GM21360 (cell line): ENCODE data around the gene ARHGEF4.

Source experiments
- ATAC-seq: cut with Tn5 transposase; IDR thresholded peaks from one replicate; pipeline ENCODE4 v1.9.1; 2021; ENCODE audit warnings: mild to moderate bottlenecking, moderate library complexity; ENCODE audit not compliant: unreplicated experiment

ARHGEF4 gene, protein sequence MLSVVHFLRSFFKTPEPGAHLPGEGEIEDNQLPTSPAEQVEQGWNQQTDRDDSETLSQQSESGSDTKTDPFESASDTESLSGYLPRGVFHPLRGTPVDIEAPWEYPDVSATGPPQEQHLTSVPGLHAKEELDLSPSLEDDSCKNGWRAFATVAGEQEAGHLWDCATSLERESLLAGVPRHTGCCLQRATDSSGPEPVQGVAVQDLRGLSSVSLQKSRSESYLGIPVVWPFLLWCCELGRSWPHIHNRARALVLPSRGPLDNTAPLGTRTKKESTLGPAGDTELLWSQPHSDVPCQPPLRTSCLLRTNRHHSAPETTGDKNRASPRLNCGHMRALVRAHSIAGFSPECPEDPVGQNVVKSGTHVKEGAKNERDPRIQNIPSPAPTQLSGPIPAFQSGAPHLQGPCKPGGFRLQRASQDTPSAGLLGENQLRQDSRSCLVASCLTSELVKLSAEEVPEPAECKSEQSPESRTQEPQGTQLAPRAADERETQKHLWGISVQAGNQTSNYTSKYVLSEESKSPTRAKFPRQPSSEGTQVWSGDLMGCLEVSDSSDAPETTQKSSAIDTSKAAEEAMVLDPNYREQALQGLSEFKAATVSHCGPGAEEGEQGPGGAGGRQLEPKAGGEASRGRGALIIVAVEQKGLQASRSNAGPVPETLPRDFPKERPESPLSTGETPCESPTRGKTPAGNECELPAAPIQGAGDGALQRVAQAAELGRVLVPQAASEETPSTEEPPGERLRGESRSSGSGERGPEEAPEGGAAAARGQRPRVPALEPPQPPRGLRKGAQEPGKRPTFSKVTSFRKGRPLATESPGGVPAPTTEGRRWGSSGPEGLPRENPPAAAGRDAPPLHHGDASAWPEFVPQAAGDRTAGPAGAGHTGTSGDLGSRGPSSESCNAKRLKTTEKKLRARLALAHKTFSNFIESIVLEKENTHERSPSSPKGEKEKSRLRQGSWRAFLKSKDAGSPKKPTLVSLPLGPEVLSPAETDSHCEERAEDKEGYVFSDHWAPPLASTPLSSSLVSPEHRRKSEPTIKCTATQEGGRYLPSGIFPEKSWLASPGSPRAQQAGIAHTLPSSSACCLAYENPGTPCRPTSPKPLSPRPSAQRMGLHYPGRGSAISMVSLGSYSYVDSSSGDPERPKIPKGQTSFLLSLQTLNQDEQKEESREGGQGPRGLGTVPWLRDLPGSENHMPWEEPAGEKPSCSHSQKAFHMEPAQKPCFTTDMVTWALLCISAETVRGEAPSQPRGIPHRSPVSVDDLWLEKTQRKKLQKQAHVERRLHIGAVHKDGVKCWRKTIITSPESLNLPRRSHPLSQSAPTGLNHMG (N-terminal part only)

DNA sequence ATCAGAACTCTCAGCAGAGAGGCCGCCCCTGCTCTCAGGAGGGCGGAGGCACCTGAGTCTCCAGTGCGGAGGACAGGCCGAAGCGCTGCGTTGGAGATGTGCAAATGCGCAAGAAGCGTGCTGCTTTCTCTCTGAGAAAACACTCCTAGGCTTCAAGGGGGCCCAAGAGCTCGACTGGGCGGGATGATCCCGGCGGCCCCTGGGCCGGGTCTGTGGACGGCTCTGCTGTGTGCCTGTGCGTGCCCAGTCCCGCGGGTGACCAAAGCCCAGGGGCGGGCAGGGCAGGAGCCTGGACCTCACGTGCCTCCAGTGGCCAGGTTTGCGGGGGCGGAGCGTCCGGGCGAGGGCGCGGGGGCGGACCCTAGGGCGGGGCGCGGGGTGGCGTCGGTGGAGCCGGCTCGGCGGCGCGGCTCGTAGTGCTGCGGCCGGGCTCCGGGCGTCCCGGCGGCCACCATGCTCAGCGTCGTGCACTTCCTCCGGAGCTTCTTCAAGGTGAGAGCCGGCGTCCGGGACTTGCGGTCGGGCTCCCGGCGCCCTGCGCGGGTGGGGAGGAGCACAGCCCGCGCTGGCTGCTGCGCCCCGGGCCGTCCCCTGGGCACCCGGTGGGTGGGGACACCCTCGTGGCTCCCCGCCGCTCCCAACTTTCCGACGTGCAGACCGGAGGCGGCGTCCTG is at the start of gene ARHGEF4:
TSS of gene ARHGEF4 (plus strand) at position 414 of the 674 bp plus-strand sequence. CDS start at position 454, 40 bp downstream.
- ATAC-seq = peak; percentile 56

DNA sequence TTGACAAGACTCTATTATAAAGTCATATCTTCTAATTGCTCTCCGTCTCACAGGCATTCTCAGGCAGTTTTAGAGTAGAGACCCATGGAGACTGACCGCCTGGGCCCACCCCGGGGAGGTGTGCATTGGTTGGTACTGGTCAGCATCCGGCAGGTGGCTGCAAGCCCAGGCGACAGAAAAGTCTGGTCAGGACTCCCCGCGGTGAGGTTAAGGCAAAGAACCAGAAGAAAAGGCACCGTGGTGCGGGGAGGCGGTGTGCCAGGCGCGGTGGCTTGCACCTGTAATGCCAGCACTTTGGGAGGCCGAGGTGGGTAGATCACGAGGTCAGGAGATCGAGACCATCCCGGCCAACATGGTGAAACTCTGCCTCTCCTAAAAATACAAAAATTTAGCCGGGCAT is 48.9 kb upstream of the ARHGEF4 start:
- no peak for ATAC-seq

DNA sequence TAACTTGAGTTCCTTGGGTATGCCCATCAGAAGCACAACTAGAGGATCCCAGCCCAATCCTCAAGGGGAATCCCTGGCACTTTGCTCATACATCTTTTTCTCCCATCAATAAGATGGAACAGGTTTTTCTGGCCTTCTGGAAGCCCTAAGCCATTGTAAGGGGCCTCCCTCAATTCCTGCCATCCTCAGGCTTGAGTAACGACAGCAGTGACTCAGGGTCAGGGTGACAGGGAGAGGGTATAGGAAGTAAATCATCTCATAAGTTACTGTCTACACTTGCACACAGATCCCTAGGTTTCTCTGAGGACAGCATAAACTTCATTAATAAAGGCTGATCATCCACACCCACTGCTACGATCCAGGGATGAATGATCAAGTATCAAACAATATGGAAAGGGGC is 46.4 kb upstream of the ARHGEF4 start:
- ATAC-seq = no peak

DNA sequence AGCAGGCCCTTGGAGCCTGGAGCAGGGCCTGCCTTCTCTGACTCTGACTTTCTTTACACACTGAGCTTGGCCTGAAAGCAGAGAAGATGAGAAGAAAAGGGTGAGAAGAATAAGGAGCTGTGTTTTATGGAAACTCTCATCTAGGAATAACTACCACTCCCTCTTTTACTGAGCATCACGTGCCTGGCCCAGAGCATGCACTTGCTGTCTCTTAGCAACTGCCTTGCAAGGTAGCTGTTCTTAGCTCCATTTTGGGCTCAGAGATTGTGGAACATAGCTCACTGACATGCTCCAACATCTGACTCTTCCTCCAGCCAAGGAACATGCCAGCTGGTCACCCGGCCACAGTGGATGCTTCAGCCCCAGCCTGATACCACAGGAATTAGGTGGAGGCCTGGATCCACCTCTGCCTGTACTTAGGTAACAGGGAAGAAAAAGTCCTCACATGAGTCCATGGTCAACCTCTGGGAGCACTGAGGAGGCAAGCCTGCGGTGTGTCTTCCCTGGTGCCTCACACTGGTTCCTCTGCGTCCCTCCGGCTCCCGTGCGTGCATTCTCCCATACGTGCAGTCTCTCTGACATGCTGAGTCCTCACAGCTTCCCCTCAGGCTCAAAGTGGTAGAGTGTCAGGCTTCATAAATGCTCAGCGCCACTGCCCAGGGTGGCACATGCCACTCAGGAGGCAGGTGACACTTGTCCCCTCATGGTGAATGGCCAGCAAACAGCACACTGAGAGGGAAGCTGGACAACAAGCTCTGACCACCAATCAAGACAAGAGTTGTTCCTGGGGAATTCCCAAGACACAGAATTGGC is 45.7 kb upstream of the ARHGEF4 start:
- ATAC-seq = no peak

DNA sequence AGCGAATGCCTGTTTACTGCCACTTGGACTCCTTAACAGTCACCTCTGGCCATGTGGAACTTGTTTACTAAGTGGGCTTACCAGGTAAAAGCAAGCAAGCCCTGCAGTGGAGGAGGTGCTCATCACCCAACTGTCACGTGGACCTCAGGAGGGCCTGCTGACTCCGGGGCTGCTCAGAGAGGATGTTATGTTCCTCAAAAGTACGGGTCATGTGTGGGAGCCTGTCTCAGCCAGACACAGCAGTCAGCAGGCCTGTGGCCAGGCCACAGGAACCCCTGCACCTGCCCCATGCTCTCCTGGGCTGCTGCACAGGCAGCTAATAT is 45.1 kb upstream of the ARHGEF4 start:
- ATAC-seq = no peak

DNA sequence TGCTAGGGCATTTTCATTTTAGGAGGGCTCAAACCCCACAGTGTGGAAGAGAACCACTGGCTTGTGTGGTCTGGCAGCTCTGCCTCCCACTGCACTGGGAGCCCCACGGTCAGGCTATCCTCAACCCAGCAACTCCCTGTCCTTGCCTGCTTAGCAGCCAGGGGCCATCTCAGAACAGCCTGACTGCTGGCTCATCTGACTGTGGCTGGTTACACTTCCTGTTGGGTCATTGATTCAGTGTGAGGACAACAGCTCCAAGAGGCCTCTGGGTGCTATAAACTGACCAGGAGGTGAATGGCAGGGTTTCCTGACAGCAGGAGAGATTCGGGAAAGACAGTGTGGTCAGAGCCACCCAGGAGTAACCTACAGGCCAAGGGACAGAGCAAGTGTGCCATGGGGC is 41.3 kb upstream of the ARHGEF4 start:
- no peak for ATAC-seq

DNA sequence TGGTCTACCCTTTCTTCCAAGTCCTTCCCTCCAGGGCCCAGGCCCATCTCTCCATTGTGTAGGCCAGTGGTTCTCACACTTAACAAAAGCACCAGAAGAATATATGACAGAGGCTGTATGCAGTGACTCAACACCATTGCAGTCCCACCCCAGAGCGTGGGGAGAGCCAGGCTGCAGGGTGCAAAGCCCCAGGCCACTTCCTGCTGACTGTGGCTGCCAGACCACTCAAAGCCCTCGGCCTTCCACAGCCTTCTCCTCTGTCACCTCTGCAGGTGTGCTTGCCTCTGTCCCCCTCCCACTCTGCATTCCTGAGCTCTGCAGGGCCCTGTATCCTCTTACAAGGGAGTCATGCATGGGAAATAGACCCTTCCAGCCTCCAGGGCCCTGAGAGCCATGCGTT is 40.4 kb upstream of the ARHGEF4 start:
- ATAC-seq = no peak

DNA sequence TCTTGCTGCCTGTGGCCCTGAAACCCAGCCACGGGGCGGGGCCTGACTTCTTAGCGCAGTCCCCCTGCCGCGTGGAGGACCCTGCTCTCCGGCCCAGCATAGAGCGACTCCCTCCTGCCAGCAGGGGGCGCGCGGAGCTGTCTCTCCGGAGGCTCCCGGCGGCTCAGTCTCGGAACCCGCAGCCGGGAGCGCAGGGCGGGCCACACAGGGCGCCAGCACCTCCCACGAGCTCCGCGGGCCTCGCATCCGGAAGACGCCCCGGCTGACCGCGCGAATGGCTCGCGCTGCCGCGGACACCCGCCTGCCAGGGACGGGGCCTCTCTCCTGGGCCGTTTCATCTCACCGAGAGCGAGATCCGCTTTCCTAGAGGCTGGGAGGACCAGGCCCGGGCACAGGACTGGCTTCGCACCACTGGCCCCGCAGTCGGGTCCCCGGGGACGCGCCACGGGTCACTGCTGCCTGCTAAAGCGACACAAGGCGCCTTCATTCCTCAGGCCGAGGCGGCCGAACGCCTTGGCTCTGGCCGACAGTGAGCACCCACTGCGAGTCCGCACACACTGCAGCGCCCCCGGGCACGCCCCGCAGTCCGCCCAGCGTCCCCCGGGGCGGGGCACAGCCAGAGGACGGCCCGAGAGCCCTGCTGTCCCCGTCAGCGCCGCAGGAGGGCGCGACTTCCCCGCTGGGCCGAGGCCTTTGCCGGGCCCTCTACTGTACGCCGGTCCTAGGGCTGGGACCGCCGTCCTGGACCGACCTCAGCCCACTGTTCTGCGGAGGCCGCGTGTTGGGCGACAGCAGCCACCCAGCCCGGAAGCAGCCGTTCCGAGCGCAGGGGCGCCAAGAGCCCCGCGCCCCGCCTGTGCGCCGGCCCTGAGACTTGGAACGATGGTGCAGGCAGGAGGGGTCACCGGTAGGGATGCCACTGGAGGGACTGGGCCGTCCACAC is 39.0 kb upstream of the ARHGEF4 start:
- ATAC-seq = peak; percentile 92

DNA sequence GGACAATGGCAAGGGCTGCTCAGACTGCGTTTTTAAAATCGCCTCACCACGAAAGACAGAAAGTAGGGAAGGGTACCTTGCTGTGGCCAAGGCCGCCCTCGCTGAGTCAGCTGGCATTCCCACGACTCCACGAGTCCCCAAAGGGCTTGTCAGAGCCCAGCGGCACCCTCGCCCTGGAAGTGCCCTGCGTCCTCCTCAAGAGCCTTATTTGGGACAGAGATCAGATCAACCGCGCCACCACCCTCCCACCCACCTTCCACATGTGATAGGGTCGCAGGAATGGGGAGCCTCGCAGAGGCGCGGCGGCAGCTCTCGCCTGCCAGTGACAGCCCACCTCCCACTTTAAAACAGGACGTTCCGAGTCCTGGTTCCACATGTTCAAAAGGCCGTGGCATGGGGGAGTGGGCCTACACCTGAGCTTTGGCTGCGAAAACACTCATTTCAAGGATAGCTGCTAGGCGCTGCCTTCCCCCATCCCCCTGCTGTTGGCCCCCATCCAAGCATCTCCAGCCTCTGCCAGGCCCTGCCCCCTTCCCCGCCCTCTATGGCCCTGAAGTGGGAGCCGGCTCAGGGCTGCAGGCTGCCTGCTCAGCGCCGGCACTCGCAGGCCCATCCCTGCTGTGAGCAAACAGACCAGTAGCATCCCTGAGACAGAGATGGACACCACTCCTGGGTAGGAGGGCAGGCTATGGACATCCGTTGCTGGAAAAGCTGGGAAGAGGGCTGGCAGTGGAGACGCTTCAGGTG is 38.1 kb upstream of the ARHGEF4 start:
- ATAC-seq = no peak

DNA sequence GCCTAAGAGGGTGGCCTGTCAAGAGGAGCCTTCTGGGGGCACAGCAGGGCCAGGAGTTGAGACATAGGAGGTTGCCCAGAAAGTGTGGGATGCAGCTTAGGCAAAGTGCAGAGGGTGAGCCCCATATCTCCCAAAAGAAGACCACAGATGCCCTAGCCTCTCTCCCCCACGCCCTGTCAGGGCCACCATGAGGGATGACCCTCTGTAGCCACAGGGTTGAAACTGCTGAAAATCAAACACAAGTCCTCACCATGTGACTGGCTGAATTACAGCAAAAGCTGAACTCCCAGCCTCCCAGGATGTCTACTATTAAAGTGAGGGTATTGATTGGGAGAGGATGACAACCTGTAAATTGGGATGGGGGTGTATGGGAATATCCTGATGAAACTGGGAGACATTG is 37.4 kb upstream of the ARHGEF4 start:
- no peak for ATAC-seq

DNA sequence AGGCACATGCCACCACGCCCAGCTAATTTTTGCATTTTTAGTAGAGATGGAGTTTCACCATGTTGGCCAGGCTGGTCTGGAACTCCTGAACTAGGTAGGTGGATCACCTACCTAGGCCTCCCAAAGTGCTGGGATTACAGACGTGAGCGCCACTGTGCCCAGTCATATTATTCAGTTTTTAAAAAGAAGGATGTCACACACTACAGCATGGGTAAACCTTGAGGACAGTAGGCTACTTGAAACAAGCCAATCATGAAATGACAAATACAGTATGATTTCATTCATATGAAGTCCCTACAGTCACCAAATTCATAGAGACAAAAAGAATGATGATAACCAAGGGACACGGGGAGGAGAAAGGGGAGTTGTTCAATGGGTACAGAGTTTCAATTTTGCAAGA is 31.1 kb upstream of the ARHGEF4 start:
- no peak for ATAC-seq

DNA sequence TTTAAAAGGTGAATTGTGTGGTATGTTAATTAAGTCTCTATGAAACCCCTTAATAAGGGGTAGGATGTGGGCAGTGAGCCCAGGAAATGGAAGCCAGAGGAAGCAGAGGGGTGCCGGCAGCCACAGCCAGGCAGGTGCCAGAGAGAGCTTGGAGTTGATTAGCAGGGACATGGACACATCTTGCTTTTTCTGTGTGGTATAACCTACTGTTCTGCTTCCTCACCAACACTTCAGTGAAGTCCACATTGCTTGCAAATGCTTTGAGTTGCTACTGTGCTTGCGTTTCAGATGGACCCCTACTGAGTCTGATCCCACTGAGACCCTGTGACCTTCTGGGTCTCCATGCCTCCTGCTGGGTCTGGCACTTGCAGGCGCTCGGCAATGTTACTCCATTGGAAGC is 30.3 kb upstream of the ARHGEF4 start:
- no peak for ATAC-seq

DNA sequence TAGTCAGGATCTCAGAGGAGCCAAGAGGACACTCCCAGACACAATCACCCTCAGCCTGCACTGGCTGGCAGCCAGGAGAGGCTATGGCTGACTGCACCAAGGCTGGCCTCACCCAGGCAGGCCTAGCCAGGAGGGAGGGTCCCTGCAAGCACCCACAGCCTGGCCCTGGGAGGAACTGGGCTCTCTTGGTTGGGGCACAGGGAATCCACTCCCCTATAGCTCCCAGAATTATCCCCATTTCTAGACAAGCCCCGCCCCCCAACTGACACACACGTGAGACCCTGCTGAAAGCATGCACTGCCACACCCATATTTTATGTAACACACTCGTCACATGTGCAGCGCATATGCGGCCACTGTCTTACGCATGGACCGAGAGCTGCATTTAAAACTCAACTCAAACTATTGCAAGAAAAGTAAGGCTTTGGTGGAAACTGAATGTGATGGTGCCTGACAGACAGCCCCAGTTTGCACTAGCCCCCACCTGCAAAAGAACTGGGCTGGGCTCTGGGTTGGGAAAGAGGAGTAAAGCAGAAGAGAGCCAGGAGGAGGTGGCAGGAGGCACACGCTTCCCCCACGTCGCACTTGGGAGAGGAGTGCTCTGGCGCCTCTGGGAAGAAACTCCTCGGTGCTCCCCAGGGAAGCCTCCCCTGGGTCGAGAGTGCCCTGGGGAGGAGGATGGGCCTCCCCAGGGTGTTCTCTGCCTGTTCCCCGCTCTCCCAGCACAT is 28.9 kb upstream of the ARHGEF4 start:
- ATAC-seq = no peak

DNA sequence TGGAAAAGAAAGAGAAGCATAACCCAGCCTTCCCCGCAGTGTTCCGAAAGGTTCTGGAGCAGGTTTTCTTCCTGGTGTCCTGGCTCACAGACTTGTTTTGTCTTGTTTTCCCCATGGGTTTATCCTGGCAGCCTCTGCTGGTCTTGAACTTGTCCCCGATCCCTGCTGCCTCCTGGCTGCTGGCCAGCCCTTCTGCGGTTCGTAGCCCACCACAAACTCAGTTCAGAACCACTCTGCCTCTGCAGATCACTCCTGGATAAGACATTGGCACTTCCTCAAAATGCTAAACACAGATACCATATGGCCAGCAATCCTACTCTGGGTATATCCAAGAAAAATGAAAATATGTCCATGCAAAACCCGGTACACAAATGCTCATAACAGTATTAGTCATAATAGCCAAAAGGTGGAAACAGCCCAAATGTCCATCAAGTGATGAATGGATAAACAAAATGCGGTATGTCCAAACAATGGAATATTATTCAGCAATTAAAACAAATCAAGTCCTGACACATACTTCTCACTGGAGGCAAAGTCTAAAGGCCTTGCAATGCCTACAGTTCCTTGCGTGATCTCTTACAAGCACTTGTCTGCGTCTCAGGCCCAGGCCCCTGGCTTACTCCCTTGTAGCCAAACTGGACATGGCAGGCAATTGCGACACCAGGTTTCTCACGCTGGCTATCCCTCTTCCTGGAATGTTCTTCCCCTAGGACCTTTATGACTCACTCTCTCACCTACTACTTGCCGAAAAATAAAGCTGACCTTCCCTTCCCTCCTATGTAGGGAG is 28.0 kb upstream of the ARHGEF4 start:
- ATAC-seq = no peak

DNA sequence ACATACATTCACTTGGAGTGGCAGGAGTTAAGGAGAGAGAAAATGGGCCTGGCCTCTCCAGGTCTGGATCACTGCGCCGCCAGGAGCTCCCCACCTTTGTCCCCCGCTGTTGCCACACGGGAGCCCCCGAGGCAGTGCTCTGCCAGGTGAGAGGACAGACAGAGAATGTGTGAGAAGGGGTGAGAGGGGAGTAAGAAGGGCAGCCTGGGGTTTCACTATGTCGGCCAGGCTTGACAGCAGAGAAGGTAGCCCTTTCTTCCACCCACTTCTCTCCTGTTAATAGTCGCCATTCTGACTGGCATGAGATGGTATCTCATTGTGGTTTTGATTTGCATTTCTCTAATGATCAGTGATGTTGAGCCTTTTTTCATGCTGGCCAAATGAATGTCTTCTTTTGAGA is 26.2 kb upstream of the ARHGEF4 start:
- ATAC-seq = no peak

DNA sequence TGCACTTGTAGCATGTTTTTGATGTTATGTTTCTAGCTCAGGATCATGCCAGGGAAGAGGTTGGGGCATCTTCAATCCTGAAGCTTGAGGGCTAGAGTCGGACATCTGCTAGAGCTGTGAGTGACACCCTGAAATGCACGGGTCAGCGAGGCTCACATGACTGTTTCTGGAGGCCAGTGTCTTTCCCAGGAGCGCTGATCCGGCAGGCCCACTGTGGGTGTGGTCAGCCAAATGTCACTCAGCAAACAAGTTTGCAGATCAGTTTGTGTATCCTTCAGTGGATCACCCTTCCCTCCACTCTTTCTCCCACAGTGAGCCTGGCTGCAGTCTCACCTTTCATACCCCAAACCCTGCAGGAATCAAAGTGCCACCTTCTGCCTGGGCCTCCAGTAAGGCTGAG is 23.0 kb upstream of the ARHGEF4 start:
- no peak for ATAC-seq
